Inferior parietal cortex (tissue), 1 donor: Measurements from ENCODE around the gene ZFP36L2.
"Not testable (repeated sequence)": the region's sequence is repeated elsewhere in the genome, so short reads cannot be mapped to it uniquely, and the experiment has no call there.

Experiments
- DNase-seq: peaks from one replicate; pipeline ENCODE4 v3.0.0-alpha.2; 2016; ENCODE audit errors: extremely low spot score

The ZFP36L2 gene

DNA sequence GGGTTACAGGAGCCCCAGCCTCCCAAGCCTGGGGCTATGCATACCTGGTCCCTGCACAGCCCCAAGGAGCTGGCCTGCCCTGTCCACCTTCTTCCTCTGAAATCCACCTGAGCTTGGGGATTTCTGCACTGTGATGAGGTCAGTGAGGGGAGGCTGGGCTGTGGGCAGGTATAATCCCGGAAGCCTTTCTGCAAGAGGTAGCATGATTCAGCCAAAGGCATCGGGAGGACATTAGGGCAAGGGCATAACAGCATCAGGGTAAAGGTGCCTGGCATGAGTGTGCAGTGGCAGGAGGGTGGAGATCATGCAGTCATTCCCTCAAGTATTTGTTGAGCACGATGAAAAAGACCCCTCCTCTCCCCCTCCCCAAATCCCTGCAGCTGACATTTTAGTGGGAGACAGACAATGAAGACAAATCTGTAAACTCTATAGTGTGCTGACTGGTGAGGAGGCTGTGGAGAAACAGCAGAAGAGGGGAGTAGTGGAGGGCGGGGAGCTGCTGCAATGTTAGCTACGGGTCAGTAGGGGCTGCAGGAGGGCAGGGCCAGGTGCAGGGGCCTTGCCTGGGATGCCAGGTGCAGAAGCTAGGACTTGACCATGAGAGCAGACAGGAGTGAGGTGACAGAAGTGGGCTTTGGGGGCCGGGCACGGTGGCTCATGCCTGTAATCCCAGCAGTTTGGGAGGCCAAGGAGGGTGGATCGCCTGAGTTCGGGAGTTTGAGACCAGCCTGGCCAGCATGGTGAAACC lies 18.7 kb downstream of the ZFP36L2 start:
- no peak for DNase-seq

DNA sequence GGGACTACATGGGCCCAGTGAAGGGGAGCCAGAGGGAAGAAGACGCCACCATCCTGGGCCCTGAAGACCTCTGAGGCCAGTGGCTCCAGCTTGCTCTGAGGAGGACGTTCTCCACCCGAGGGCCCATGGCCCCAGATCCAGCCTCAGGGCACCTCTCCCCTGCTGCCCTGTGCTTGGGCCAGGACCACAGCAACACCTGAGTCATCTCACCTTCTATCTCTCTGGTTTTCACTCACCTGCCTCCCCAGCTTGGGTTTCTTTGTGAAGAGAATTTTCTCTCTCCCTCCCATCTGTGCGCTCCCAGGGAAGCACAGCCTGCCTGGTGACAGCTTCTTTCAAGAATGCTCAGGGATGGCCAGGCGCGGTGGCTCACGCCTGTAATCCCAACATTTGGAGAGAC lies 19.8 kb downstream of the ZFP36L2 start:
- DNase-seq: no peak

DNA sequence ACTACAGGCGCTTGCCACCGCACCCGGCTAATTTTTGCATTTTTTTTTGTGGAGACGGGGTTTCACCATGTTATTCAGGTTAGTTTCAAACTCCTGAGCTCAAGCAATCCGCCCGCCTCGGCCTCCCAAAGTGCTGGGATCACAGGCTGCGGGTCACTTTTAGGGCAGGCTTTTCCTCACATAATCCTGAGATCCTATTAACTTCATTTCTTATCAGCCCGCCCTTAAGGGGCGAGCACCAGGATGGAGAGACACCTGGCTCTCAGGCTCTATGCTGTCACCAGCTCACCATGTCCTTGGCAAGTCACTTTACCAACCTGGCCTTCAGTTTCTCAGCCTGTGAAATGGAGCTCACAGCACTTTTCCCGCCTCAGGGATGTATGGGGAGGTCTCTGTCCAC lies 23.0 kb downstream of the ZFP36L2 start:
- no peak for DNase-seq

DNA sequence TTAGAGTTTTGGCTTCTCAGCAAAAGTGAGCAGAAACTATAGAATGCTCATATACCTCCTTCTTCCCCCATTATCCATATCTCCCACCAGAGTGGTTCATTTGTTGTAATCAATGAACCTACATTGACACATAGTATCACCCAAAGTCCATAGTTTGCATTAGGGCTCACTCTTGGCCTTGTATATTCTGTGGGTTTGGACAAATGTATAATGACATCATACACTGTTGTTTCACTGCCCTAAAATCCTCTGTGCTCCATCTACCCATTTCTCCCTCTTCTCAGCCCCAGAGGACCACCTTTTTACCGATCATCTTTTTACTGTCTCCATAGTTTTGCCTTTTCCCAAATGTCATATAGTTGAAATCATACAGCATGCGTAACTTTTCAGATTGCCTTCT lies 24.1 kb downstream of the ZFP36L2 start:
- DNase-seq: no peak

DNA sequence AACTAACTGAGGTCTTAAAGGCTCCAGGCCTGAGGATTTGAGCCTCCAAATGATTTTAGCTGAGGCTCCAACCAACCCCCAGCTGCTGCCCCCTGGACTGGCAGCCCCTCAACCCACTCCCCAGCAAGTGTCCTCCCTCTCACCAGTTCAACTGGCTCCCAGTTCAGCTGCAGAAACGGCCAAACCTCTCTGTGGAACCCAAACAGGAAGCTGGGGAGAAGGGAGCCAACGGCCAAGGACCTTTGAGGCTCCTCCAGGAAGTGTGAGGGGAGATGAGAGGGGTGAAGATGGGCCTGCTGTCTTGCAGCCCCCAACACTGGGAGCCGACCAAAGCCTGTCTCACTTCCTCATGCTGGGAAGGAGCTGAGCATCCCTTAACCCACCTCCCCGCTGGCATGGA lies 24.9 kb downstream of the ZFP36L2 start:
- no peak for DNase-seq

DNA sequence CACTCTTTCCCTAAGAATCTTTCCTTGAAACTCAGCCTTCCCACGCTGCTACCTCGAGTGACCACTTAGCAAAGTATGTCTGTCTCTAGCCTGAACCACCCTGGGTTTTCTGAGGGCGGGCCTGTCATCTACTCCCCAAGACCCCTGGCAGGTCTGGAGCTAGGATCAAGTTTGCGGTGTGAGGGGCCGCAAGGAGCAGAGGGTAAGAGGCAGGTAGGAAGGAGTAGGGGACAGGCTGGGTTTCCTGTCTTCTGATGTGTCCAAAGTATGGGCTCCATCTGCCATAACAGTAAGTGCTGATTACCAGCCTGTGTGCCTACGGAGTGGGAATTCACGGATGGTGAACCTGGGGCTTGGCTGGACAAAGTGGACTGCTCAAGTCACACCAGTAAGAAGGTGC lies 25.4 kb downstream of the ZFP36L2 start:
- no peak for DNase-seq

DNA sequence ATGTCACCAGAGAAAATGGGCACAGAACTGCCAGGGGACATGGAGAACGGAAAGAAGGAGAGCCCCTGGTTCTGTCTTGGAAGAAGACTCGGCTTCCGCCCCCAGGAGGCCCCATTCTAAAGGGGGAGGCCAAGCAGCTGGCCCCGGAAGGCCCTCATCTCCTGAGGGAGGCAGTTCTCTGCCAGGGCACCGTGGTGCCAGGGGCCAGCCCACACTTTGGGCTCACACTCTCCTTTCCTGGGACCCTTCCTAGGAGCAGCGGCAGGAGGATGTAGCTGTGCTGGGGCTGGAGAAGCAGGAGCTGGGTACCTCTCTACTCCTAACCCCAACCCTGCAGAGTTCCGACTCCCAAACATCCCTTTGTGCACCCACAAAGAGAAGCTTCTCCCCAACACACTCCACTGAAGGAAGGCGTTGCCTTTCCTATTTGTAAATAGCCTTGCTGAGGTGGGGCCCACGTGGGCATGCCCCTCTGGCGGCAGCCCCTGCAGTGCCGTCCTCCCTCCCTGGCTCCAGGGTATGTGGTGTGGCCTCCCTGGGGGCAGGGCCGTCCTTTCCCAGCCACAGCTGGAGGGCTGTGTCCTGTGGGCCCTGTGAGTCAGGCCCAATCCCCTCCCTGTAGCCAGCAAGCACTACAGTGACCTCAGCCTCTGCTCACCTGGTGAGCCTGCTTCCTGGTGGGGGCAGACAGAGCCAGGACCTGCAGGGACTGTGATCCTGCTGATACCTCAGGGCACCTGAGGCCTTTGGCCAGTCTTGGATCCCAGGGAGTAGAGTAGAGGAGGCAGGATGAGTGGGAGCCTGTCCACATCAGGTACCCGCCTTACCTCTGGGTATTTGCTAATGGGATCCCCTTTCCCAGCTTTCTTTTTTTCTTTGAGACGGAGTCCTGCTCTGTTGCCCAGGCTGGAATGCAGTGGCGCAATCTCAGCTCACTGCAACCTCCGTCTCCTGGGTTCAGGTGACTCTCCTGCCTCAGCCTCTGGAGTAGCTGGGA lies 26.6 kb downstream of the ZFP36L2 start:
- no peak for DNase-seq

DNA sequence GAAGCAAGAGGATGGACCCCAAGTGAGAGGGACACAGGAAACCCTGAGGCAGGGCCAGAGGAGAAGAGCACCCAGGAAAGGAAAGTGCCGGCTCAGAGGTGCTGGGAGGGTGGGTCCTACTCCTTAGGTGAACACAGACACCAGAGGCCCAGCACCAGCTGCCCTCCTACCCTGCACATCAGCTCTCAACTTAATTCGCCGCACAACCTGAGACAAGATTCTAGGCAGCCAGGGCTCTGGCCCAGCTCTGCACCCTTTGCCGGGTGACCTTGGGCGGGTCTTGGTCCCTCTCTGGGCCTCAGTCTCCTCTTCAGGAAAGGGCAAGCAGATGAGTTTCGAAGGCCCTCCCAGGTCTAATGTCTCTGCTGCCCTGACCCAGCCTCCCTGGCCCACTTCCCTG lies 28.1 kb downstream of the ZFP36L2 start:
- DNase-seq: no peak

DNA sequence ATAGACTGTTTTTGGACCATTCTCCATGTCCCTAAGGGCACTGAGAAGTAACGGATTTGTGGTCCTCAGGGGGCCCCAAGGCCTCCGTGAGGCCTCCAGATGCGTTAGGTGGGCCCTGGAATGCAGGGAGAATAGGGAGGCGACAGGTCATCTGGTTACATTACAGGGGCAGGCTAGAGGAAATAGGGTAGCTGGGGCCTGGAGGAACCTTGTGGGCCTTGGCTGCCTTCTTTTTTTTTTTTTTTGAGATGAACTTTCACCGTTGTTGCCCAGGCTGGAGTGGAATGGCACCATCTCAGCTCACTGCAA lies 28.9 kb downstream of the ZFP36L2 start:
- no peak for DNase-seq

DNA sequence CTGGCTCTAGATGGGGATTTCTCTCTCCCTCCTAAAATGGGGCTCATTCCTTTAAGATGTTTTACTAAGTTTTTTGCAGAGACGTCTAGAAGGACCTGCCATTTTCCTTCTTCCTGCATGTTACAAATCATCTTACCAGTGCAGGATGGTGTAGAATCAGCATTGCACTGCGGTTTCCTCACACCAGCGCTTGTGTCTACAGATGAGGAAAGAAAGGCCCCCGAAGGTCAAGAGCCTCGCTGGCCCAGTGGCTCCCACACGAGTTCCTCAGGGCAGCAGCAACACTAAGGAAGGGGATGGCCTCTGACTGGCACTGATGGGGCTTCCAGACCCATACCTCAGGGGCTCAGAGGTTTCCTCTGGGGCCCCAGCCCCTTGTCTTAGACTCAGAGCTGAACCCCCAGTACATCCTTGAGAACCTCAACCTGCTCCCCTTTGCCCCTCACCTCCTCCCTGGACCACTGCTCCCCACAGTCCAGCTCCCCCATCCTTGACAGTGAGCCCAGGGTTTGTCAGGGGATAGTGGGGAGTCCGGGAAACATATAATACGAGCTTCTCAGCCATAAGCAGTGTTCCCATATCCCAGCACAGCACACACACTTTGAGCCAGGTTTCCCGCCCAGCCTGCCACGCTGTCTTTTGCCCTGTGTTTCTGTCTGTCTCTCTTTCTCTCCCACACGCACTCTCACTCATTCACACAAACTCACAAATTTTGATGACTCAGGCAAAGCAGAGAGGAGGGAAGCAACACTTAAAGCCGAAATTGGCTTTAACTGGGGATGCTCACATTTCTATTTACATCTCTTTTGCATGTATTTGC lies 29.4 kb downstream of the ZFP36L2 start:
- no peak for DNase-seq

DNA sequence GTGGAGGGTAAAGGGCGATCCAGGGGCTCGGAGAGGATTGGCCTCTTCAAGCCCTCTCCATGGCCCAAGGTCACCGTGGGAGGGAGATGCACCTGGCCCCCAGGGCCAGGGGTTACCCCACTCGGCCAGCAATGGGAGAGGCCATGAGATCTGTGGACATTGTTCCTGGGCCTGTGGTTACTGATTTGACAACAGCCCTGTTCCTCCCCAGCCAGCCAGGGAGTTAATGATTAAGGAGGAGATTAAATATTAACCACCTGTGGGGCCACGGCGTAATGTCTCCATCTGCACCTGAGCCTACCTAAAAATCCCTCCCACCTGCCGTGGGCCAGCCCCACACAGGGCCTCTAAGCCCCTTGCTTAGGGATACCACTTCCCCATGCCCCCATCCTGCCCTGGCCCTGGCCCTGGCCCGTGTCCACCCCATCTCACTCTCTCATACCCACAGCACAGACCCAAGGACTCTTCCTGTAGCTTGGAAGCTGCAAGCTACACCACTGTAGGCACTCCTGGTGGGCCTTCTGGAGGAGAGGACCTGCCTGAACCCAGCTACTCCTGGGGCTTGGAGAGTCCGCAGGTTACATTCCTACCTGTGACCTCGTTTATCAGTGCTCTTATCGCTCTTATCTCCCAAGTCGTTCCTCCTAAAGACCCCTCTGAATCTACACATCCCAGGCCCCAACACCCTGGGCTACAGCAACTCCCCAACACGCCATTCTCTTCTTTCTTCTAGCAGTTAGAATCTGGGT lies 32.1 kb downstream of the ZFP36L2 start:
- no peak for DNase-seq

DNA sequence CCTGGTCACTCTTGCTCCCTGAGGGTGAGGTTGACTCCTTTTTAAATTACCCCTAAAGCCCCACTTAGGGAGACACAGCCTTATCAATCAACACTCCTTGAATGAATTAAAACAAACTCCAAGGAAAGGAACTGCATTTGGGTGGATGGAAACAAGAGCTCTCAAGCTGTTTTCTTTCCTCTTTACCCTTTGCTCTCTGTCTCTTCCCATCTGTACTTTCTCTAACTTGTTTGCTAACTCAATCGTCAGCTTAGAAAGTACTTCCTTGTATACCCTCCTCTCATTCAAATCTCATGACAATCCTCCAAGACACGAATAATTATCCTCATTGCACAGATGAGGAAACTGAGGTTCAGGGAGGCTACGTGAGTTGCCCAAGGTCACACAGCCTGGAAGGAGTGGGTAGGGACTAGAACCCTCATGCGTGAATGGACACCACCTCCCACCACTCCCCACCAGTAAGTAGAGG lies 32.7 kb downstream of the ZFP36L2 start:
- no peak for DNase-seq

DNA sequence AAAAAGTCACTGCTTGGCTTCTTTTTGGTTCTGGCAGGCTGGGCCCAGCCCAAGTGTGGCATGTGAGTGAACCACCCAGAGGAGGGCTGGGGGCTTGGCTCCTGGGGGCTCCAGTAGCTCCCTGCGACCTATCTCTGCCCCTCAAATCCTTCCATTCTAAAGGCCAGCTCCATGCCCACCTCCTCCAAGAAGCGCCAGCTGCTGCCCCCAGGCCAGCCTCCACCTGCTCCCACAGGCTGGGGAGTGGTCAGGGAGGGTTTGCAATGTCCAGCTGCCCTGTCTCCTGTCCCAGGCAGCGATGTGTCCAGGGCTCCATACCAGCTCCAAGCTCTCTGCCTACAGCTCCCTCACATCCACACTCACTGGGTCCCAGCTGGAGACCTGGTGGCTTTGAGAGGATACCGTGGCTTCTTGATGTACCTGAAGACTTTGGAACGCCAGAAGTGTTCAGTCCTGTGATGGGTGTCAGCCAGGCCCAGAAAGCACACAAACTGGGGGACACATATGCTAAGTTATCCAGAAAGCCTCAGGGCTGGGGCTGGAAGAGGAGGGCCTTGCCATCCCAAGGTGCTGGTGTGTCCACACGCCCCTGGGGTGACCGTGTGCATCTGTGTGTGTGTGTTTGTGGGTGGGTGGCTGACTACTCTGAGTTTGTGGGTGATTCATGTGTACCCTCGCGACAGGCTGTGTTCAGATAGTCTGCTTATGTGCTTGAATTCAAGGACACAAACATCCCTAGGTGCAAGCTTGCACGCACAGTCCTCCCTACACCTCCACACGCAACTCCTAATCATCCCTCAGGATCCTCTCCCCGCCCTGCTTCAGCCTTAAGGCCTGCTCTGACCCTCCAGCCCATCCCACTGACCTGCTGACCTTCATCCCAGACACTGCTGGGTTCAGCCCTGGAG lies 33.4 kb downstream of the ZFP36L2 start:
- no peak for DNase-seq

DNA sequence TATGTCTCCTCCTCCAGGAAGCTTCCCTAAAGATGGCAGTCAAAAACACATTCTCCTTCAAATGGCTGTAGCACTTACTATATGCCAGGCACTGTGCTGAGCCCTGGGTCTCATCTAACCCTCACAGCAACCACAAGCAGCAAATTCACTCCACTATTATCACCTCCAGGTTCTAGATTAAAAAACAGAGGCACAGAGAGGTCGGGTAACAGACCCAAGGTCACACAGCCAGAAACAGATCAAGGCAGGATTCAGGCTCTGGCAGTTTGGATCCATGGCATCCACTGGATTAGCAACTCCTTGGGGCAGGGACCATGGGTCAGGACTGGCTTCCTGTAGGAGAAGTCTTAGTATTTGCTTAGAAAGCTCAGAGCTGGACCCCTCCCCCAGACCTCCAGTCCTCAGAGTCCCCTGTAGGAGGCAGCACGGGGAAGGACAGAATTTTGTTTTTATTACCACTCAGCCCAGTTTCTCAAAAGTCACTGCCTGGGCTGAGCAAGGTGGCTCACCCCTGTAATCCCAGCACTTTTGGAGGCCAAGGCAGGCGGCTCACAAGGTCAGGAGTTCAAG lies 34.4 kb downstream of the ZFP36L2 start:
- DNase-seq: no peak

DNA sequence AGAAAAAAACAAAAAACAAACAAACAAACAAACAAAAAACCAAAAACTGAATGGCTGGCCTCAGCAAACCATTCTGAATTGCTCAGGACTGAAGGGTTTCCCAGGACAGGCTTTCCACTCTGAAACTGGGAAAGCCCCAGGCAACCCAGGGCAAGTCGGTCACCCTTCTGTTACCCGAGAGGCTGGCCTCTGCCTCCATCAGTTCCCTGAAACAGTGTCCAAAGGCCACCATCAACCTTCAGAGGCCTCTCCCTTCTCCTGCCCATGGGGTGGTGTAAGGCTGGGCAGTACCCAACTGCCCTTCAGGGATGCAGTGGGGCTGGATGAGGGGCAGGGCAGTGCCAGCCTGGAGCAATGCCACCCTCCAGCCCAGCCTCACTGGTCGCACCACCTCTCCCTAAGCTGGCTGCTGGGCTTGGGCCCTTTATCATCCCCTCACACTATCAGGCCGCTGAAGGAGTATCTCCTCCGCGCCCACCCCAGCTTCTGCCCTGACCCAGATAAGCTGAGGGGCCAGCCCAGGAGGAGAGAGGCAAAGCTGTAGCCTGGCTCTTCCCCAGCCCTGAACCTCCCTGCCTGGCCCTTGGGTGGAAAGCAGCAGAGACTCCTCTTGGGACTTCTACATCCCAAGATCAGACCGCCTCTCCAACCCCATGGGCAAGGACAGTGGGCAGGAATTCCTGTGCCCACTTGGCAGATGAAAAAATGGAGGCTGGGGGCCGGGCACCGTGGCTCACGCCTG lies 35.9 kb downstream of the ZFP36L2 start:
- no peak for DNase-seq

DNA sequence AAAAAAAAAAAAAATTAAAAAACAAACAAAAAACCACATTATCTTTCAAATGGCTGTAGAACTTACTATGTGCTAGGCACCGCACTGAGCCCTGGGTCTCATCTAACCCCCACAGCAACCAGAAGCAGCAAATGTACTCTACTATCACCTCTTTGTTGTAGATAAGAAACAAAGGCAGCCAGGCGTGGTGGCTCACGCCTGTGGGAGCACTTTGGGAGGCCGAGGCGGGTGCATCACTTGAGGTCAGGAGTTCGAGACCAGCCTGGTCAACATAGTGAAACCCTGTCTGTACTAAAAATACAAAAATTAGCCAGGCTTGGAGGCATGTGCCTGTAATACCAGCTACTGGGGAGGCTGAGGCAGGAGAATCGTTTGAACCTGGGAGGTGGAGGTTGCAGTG lies 36.5 kb downstream of the ZFP36L2 start:
- DNase-seq: not testable (repeated sequence)

DNA sequence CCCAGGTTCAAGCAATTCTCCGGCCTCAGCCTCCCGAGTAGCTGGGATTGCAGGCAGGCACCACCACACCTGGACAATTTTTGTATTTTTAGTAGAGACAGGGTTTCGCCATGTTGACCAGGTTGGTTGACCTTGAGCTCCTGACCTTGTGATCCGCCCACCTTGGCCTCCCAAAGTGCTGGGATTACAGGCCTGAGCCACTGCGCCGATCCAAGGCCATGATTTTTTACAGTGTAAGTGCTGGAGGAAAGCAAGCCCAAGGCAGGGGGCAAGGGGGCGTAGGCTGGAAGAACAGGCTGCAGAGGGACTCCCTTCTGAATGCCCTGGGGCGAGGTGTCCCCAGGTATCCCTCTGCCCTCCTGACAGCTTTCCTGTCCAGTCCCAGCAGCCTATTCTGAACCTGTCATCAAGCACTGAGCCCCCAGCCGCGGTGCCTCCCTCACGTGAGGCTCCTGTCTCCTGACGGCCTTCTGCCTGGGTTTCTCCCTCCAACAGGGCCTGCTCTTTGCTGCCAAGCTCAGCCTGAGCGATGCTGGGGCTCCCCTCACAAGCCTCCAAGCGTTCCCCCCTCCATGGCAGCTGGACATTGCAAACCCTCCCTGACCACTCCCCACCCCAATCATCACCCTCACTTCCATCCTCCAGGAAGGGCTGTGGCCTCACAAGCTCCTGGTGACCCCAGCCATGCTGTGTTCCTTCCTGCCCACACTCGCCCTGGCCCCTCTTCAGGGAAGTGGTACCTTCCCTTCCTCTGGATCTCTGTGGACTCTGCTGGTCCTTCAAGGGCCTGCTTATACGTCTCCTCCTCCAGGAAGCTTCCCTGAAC lies 37.6 kb downstream of the ZFP36L2 start:
- no peak for DNase-seq

DNA sequence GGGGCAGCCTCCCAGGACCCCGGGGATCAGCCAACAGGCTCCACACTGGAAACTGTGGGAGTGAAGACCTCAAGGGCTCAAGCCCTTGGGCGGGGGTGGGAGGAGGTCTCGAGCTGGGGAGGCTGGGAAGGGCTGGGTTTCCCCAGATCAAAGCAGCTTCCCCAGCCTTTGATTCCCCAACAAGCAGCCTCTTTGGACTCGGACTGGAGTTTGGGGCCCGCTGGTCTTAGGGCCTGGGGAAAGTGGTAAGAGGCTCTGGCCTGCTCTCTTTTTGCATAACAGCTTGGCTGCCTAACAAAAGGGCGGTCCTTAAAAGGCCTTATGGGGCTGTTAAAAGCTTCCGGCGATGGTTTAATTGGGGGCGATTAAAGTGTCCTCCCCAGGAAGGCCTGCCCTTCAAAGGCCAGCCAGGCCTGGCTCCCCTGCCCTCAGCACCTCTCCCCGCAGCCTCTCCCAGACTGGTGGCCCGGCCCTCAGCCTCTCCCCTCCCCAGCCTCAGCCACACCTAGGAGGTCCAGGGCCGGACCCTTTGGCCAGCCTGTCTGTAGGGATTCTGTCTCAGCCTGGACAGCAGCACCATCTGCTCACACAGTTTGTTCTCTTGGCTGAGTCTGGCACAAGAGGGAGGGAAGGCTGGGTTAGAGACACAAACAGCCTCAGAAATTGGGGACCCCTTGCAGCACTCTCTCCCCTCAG lies 39.6 kb downstream of the ZFP36L2 start:
- DNase-seq: no peak
